ENCODE results near the gene TRIM37.

Gene TRIM37

DNA sequence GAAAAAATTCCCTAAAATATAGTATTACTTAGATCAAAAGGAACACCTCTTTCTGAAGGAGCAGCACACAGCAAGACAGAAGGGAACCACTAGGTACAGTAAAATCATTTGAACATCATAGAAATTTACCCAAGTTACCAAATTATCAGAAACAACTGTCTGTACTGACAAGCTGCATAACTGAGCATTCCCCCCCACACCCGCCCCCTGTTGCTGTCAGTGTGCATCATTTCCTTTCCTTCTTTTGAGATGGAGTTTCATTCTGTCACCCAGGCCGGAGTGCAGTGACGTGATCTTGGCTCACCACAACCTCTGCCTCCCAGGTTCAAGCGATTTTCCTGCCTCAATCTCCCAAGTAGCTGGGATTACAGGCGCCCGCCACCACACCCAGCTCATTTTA, 120.7 kb downstream of the TRIM37 start:
- no peak overlapping the region for H3K4me3 ChIP-seq (ENCODE audit: low read depth, low read length)
- TF ChIP-seq, protein P1, sequence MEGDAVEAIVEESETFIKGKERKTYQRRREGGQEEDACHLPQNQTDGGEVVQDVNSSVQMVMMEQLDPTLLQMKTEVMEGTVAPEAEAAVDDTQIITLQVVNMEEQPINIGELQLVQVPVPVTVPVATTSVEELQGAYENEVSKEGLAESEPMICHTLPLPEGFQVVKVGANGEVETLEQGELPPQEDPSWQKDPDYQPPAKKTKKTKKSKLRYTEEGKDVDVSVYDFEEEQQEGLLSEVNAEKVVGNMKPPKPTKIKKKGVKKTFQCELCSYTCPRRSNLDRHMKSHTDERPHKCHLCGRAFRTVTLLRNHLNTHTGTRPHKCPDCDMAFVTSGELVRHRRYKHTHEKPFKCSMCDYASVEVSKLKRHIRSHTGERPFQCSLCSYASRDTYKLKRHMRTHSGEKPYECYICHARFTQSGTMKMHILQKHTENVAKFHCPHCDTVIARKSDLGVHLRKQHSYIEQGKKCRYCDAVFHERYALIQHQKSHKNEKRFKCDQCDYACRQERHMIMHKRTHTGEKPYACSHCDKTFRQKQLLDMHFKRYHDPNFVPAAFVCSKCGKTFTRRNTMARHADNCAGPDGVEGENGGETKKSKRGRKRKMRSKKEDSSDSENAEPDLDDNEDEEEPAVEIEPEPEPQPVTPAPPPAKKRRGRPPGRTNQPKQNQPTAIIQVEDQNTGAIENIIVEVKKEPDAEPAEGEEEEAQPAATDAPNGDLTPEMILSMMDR (IDR thresholded peaks at IDR 0.05; ENCODE audit: low read depth, low read length, missing control alignments): no peak
- DNase-seq (ENCODE audit: low read depth): no peak

DNA sequence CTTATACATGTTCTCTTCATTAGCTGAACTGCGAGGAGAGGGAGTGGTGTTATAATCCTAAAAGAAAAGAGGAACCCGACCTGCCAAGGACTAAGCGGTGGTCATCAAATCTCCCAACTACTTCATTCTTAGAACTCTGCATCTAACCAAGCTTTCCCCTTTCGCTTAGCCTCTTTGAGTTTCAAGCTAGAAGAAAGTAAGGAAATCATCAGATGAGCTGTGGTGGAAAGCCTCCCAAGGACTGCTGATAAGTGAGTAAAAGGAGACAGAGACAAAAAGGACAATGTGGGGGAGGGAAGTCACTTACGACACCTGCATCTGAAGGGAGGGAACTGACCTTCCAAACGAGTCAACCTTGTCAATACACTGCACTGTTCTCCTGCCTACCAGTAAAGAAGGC, 121.3 kb downstream of the TRIM37 start:
- H3K4me3 ChIP-seq (ENCODE audit: low read depth, low read length): no peak overlapping the region
- DNase-seq (ENCODE audit: low read depth): no peak
- TF ChIP-seq, protein P1 (IDR thresholded peaks at IDR 0.05; ENCODE audit: low read depth, low read length, missing control alignments): no peak

DNA sequence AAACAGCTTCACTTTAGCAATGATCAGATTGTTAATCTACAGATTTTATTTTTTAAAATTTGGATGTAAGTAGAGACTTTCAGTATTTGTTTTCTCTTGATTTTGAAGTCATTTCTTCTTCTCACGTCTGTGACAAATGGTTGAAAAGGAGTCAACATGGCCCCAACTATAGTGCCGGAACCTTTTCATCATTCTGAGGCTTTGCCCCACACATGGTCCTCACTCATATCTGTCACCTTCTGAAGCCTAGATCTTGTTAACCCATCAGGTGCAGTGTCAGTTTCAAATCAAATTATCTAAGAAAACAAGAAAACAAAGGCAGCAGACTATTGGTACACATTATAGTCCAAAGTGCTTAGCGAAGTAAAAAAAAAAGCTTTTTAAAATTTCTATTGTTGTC, 124.1 kb downstream of the TRIM37 start:
- no peak overlapping the region for H3K4me3 ChIP-seq (ENCODE audit: low read depth, low read length)
- DNase-seq (ENCODE audit: low read depth): no peak
- TF ChIP-seq, protein P1 (IDR thresholded peaks at IDR 0.05; ENCODE audit: low read depth, low read length, missing control alignments): no peak

DNA sequence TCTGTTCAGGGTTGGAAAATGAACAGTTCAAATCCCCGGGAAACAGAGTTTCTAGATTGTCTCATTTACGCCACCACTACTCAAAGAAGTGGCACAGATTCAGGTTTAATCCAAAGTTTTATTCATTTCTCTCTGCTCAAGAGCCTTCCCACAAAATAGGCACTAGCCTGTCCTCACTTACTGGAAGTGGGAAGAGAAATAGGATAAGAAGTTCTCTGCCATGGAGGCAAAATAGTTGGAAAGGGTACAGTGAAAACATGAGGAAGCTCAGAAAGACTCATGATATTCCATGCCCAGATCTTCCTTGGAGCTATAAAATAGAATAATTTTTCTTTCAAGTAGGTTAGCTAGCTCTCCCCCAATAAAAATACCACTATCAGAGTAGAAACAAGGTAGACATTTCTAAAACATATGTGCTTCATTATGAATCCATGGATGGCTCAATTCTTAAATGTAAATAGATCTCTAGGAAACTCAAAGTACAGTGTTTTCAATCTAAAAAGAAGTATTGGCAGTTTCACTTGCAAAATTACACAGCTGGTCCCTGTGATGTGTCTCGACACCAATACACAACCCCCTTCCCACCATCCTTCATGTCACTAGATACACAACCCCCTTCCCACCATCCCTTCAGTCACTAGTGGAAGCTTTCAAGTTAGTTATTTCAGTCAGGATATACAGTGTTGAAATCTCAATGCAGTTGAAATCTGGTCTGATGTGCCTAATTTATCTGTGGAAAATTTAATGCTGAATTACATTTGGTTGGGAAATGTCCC, 125.8 kb downstream of the TRIM37 start:
- TF ChIP-seq, protein P1 (IDR thresholded peaks at IDR 0.05; ENCODE audit: low read depth, low read length, missing control alignments): no peak
- DNase-seq (ENCODE audit: low read depth): no peak
- no peak overlapping the region for H3K4me3 ChIP-seq (ENCODE audit: low read depth, low read length)

DNA sequence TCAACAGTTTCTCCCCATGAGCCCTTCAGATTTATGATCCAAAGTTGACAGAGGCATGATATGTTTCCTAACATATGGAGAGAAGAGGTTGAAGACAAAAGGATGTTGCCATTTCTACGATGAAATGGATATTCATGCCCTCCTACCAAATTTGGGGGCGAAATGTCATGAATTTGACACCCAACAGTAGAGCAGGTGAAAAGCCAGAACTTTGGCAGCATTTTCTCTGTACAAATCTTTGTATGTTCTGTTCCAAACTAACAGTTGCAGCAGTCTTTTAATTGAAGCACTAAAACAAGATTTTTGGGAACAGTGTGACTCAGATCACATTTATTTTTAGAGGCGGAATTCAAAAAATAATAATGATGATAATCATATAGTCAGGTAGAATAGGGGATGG, 130.1 kb downstream of the TRIM37 start:
- H3K4me3 ChIP-seq (ENCODE audit: low read depth, low read length): no peak overlapping the region
- no peak for DNase-seq (ENCODE audit: low read depth)
- TF ChIP-seq, protein P1 (IDR thresholded peaks at IDR 0.05; ENCODE audit: low read depth, low read length, missing control alignments): no peak

DNA sequence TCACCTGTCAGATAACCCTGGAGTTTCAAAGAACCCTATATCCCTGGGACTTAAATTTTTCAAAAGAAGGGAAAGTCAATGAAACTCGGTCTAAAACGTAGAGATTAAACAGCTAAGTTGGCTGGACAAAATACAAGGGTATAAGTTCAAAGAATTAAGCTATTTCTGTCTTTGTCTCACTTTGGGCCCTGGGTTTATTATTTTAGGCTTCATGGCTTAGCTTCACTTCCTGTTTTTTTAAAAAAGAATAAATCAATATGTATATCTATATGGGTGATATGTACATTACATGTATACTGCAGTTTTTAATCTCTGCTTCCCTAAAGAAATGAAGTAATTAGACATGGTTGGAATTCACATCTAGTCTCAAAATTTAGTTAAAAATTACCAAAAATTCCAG, 132.3 kb downstream of the TRIM37 start:
- no peak overlapping the region for H3K4me3 ChIP-seq (ENCODE audit: low read depth, low read length)
- DNase-seq (ENCODE audit: low read depth): no peak
- TF ChIP-seq, protein P1 (IDR thresholded peaks at IDR 0.05; ENCODE audit: low read depth, low read length, missing control alignments): no peak

All from GM12864 (cell line).